OCI-LY3 (cell line): ENCODE results near the gene CROCC2.

ENCODE experiments used
- CTCF ChIP-seq: fragments of 200-600, 300-600 bp; sonication (generic); IDR thresholded peaks from 2 replicates; pipeline ENCODE4 v1.5.1; 2014; ENCODE audit warnings: antibody characterized with exemption, low read length, low read depth
- EZH2phosphoT487 ChIP-seq: fragments of 200-600 bp; shearing (Covaris generic); IDR thresholded peaks from 2 replicates; pipeline ENCODE4 v1.6.1; 2018; ENCODE audit warnings: antibody characterized with exemption, mixed run types, low read depth

- TF ChIP-seq CTCF (no peak), EZH2phosphoT487 (no peak)
Observed at GRCh38 chr2:241025639-241026038, 119.5 kb downstream of the CROCC2 start.
